ENCODE data around the gene GALR1.
"Not testable (repeated sequence)": the region's sequence is repeated elsewhere in the genome, so short reads cannot be mapped to it uniquely, and the experiment has no call there.

The GALR1 gene

GRCh38 chr18:77220726-77221125 lies 28.9 kb upstream of the GALR1 start:
- DNase-seq (ENCODE audit: low spot score): no peak
- in situ Hi-C loops (cut with MboI; ENCODE audit: low pct_unique_long_range_greater_than_20kb, low sequenced_read_pairs, unreplicated experiment): loop anchor here (25.0 kb wide), 1 partner anchor 208 kb away; no protein-coding TSS in a partner anchor
- no peak for TF ChIP-seq CTCF (IDR thresholded peaks at IDR 0.05; ENCODE audit: extremely low read depth, insufficient read depth, missing control alignments)

- no peak for DNase-seq (ENCODE audit: low spot score)
- in situ Hi-C loops (cut with MboI; ENCODE audit: low pct_unique_long_range_greater_than_20kb, low sequenced_read_pairs, unreplicated experiment): loop anchor here (25.0 kb wide), 1 partner anchor 210 kb away; no protein-coding TSS in a partner anchor
- TF ChIP-seq CTCF (IDR thresholded peaks at IDR 0.05; ENCODE audit: extremely low read depth, insufficient read depth, missing control alignments): no peak
These were observed 27.2 kb upstream of the GALR1 start for GRCh38 chr18:77222464-77222863.

- no peak for DNase-seq (ENCODE audit: low spot score)
- in situ Hi-C loops (cut with MboI; ENCODE audit: low pct_unique_long_range_greater_than_20kb, low sequenced_read_pairs, unreplicated experiment): loop anchor here (25.0 kb wide), 1 partner anchor 211 kb away; no protein-coding TSS in a partner anchor
- no peak for TF ChIP-seq CTCF (IDR thresholded peaks at IDR 0.05; ENCODE audit: extremely low read depth, insufficient read depth, missing control alignments)
These were observed 26.4 kb upstream of the GALR1 start for GRCh38 chr18:77223221-77223639.

- in situ Hi-C loops (cut with MboI; ENCODE audit: low pct_unique_long_range_greater_than_20kb, low sequenced_read_pairs, unreplicated experiment): loop anchor here (25.0 kb wide), 1 partner anchor 211 kb away; no protein-coding TSS in a partner anchor
- no peak for DNase-seq (ENCODE audit: low spot score)
- TF ChIP-seq CTCF (IDR thresholded peaks at IDR 0.05; ENCODE audit: extremely low read depth, insufficient read depth, missing control alignments): no peak
These were observed 26.0 kb upstream of the GALR1 start for GRCh38 chr18:77223653-77224052.

- DNase-seq (ENCODE audit: low spot score): no peak
- in situ Hi-C loops (cut with MboI; ENCODE audit: low pct_unique_long_range_greater_than_20kb, low sequenced_read_pairs, unreplicated experiment): no loop called here
These were observed 19.0 kb upstream of the GALR1 start for GRCh38 chr18:77230645-77231044.

GRCh38 chr18:77234504-77235365 lies 14.9 kb upstream of the GALR1 start:
- TF ChIP-seq CTCF (IDR thresholded peaks at IDR 0.05; ENCODE audit: extremely low read depth, insufficient read depth, missing control alignments): no peak
- in situ Hi-C loops (cut with MboI; ENCODE audit: low pct_unique_long_range_greater_than_20kb, low sequenced_read_pairs, unreplicated experiment): no loop called here
- DNase-seq (ENCODE audit: low spot score): no peak

More at GRCh38 chr18:77230645-77231044, 19.0 kb upstream of the GALR1 start:
- TF ChIP-seq CTCF (IDR thresholded peaks at IDR 0.05; ENCODE audit: extremely low read depth, insufficient read depth, missing control alignments): no peak

- in situ Hi-C loops (cut with MboI; ENCODE audit: low pct_unique_long_range_greater_than_20kb, low sequenced_read_pairs, unreplicated experiment); DNase-seq (ENCODE audit: low spot score): not testable (repeated sequence)
These were observed 10.4 kb upstream of the GALR1 start for GRCh38 chr18:77239285-77239684.
